Activated CD8-positive, alpha-beta memory T cell treated with anti-CD3 and anti-CD28 coated beads for 36 hours (primary cell): ENCODE data around the gene FAM221B. TPM values are rescaled to one million over a fixed set of nuclear protein-coding genes. Genes with fewer than 3 reads are reported as not detected.

Source experiments
- CTCF ChIA-PET: fragments of 350-600 bp; sonication (Branson Sonifier 250); formaldehyde crosslinking; loops from one replicate; lab custom pipeline; 2021; ENCODE audit warnings: antibody characterized with exemption; lab: Charles Lee
- POLR2A ChIA-PET: fragments of 350-600 bp; sonication (Branson Sonifier 250); formaldehyde crosslinking; loops from one replicate; lab custom pipeline; 2021; ENCODE audit warnings: antibody characterized with exemption; lab: Charles Lee
- total RNA-seq, 2 experiments: library from RNA; stranded (reverse); gene quantifications; one replicate each; pipeline ENCODE4 v1.2.3, GENCODE V29; 2021

The FAM221B gene
- total RNA-seq, 2 experiments from 2014 or later: not detected

DNA sequence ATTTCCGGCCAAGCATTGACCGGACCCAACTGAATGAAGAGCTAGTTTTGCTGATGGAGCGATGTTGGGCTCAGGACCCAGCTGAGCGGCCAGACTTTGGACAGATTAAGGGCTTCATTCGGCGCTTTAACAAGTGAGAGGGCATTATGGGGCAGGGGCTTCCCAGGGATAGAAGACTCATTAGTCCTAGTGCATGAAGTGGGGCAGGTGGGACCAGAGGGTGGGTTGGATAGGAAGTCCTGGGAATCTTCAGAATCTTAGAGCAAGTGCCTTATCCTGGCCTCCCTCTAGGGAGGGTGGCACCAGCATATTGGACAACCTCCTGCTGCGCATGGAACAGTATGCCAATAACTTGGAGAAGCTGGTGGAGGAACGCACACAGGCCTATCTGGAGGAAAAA, 22.4 kb downstream of the FAM221B start:
- POLR2A ChIA-PET: no interaction called here
- CTCF ChIA-PET: interaction anchor here (0.9 to 1.7 kb wide), 2 partner anchors 16 to 50 kb away, joined by 3 to 5 read pairs; no protein-coding TSS in a partner anchor

DNA sequence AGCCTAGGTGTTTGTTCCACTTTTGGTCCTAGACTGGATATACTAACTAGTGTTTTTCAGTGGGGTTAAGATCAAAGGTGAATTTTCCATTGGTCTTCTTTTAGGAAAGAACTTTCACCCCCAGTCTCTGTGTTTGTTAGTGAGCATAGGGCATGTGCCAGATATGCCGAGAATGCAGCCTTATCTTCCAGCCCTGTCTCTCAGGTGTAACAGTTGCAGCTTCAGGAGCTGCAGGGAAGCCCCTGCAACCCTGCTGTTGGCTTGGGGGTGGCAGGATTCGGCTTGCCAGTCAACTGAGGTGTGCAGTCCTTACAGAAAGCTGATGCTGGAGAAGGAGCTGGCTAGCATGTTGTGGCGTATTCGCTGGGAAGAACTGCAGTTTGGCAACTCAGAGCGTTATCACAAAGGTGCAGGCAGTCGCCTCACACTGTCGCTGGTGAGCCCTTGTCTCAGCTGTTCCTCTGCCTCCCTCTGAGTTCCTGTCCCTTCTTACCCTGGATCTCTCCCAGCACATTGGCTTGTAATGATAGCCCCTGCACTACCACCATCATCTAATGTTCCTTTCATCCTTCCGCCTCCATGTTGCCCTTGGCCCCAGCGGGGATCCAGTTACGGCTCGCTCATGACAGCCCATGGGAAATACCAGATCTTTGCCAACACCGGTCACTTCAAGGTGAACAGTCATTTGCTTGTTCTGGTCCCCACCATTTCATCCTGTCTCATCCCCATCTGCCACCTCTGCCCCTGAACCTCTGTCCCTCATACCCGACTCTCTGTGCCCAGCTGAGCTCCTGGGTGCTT, 27.0 kb downstream of the FAM221B start:
- POLR2A ChIA-PET: no interaction called here
- CTCF ChIA-PET: no interaction called here

DNA sequence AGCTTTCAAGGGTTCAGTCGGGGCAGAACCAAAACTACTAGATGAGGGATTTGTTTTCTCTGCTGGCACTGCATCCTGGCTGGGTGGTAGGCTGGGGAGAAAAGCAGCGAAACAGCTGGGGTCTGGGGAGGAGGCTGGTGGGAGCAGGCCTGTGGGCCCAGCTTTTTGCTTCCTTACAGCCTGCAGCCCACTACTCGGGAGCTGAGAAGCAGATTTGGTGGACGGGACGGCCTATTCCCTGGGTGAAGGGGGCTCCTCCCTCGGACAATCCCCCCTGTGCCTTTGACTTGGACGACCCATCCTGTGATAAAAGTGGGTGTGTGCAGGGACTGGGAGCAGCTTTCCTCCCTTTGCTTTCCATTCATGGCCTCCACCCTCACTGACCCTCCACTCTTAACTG, 28.0 kb downstream of the FAM221B start:
- ChIA-PET CTCF (interaction anchor here (1.3 kb wide), 1 partner anchor 142 kb away, joined by 3 read pairs; the partner anchor contains the start of gene CCDC107), POLR2A (no interaction called here)

DNA sequence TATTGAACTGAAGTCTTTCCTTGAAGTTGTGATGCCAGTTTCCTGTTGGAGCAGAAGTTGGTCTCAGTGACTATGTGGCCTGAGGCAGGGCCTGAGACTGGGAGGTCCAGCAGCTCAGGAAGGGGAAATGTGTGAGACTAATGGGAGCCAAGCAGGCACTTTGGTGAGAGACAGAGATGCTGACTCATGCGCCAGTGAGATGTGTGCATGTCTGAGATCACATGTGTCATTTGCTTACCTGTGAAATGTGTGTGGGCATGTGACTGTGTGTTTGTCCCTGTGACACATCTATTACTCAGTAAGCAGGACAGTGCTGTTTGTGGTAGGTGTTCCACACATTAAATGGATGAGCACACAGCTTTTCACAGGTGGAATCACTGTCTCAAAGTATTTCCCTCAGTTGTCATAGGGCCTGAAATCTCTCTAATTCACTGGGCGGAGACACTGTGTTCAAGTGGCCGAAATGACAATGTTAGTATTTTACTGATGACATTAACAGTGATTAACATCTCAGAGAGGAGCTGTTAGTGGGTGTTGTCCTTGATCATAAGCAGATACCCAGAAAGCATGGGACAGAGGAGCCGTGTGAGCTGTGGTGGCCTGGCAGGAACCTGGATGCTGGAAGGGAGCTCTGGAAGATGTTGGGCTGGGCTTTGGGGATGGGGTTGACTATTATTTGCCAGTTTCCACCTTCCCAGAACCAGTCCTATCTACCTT, 29.7 kb downstream of the FAM221B start:
- CTCF ChIA-PET: interaction anchor here (1.2 to 1.8 kb wide), 3 partner anchors 8 to 28 kb away, joined by 4 to 7 read pairs (median 5); partner anchors contain the start of gene SPAG8
- POLR2A ChIA-PET: interaction anchor here (1.2 kb wide), 1 partner anchor 16 kb away, joined by 3 read pairs; the partner anchor contains the start of gene HINT2

DNA sequence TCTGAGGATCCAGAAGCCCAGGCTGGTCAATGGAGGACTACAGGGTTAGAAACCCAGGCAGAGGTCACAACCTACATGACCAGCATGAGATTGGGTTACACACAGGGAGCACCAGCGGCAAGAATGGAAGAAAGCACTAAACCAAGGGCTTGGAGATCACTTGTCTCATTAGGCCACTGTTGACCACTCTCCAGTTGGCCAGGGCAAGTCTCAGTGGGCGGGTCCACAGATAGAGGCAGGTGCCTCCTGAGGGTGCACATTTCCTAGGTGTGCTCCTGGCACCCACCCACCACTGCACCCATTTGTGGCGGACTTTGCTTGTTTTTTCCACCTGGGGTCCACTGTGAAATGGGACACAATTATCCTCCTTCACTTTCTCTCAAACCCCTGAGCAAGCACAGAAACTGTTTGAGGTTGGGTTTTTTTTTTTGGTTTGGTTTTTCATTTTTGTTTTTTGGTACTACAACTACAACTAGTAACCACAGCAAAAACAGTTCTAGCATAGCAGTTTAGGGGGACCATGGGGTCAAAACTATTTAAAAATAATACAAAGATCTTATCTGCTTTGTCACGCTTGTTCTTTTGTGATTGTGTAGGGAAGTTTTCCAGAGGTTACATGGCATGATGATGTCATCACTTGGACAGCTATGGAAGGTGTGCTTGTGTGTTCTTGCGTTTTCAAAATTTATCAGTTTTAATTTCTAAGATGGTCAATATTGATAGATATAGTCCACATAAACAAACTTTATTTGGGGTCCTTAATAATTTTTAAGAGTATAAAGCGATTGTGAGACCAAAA, 31.0 kb downstream of the FAM221B start:
- ChIA-PET CTCF (interaction anchor here (0.8 to 1.8 kb wide), 2 partner anchors 14 to 29 kb away, joined by 3 to 5 read pairs; partner anchors contain the start of gene SPAG8), POLR2A (interaction anchor here (0.5 to 0.6 kb wide), 3 partner anchors 31 to 122 kb away, joined by 3 read pairs; partner anchors contain the start of genes FAM221B and TMEM8B)

DNA sequence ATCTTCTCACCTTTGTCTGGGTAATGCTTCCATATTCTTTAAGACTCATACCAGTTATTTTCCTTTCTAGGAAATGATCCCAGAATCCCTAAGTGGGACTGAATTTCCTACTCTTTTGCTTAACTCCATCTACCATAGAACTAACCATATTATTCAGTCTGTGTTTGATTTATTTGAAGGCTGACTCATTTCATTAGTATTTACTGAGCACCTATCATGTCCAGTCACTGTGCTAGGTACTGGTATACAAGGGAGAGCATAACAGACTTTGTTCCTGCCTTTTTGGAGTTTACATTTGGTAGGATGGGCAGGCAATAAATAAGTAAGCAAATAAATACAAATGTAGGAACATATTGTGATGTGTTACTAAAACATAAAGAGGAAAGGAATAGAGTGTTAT, 32.8 kb downstream of the FAM221B start:
- ChIA-PET POLR2A (no interaction called here), CTCF (interaction anchor here (1.9 kb wide), 1 partner anchor 87 kb away, joined by 4 read pairs; no protein-coding TSS in a partner anchor)

DNA sequence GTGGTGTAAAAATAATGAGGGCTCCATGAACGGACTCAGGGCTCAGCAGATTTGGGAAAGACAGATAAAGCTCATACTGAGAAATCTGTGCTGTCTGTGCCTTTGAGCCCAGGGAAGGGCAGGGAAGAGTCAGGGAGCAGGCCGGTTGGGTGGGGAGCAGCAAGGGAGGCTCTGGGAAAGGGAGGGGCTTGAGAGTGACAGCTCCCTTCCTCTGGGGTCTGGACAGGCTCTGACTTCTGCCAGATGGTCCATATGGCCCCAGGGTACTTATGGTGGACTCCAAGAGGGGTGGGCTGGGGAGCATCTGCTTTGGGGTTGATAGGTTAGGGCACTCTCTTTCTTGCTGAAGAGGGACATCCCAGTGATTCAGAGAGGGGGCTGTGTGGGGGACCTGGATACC, 35.1 kb downstream of the FAM221B start:
- ChIA-PET CTCF (no interaction called here), POLR2A (no interaction called here)

DNA sequence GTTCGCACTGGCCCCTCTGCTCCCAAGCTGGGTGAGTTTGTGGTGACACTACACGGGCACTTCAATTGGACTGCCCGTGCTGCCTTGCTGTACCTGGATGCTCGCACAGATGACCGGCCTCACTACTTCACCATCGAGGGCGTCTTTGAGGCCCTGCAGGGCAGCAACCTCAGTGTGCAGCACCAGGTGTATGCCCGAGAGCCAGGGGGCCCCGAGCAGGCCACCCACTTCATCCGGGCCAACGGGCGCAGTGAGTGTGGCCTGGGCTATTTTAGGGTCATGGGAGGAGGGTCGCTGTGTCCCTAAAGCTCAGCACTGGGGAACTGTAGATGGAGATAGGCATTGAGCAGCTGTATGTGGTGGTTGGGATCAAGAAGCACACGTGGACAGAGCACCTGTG, 35.7 kb downstream of the FAM221B start:
- ChIA-PET POLR2A (no interaction called here), CTCF (no interaction called here)

DNA sequence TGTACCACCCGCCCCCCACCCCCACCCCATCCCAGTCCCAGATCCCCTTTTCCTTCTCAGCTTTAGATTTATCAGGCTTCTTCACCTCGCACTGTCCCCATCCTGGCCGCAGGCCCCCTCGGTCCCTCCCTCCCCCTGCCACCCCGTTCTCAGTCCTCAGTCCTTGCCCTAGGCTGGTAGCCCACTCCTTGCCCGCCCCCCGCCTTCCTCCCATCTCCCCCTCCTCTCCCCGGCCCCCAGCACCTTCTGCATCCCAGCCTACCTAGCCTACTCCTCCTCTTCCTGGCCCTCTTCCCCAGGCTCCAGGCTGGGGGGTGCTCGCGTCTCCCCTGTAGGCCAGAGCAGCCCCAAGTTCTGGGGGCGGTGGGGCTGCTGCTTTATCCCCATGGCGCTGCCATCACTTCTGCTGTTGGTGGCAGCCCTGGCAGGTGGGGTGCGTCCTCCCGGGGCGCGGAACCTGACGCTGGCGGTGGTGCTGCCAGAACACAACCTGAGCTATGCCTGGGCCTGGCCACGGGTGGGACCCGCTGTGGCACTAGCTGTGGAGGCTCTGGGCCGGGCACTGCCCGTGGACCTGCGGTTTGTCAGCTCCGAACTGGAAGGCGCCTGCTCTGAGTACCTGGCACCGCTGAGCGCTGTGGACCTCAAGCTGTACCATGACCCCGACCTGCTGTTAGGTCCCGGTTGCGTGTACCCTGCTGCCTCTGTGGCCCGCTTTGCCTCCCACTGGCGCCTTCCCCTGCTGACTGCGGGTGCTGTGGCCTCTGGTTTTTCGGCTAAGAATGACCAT, 36.3 kb downstream of the FAM221B start:
- POLR2A ChIA-PET: no interaction called here
- CTCF ChIA-PET: no interaction called here

DNA sequence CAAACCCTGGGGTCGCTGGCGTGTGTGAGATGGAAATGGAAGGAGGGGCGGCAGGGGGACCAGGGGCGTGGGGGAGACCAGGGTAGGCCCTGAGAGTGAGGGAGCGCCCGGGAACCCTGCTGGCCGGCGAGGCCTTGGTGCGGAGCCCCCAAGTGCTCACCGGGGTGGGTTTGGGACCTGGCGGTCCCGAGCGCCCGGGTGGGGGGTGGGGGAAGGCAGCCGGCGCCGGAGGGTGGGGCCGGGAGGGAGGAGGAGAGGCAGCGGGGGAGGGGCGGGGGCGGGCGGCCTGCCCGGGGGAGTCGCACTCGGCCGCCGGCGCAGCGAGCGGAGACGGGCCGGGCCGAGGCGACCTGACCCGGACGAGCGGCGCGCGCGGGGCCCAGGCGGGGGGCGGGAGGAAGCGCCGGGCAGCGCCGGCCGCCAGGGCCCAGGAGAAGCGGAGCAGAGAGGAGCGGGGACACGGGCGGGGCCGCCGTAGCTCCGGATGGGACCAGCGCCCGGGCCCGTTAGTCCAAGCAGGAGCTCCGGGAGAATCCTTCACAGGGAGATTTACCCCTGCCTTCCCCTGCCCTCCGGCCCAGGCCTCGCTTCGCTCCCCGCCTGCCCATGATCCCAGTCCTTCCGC, 37.1 kb downstream of the FAM221B start, which contains the start of gene NPR2:
Gene NPR2, plus strand, starts transcription at position 295 of the 625 bp plus-strand sequence. CDS start 818 bp downstream, outside the sequence.
- CTCF ChIA-PET: no interaction called here
- POLR2A ChIA-PET: no interaction called here

DNA sequence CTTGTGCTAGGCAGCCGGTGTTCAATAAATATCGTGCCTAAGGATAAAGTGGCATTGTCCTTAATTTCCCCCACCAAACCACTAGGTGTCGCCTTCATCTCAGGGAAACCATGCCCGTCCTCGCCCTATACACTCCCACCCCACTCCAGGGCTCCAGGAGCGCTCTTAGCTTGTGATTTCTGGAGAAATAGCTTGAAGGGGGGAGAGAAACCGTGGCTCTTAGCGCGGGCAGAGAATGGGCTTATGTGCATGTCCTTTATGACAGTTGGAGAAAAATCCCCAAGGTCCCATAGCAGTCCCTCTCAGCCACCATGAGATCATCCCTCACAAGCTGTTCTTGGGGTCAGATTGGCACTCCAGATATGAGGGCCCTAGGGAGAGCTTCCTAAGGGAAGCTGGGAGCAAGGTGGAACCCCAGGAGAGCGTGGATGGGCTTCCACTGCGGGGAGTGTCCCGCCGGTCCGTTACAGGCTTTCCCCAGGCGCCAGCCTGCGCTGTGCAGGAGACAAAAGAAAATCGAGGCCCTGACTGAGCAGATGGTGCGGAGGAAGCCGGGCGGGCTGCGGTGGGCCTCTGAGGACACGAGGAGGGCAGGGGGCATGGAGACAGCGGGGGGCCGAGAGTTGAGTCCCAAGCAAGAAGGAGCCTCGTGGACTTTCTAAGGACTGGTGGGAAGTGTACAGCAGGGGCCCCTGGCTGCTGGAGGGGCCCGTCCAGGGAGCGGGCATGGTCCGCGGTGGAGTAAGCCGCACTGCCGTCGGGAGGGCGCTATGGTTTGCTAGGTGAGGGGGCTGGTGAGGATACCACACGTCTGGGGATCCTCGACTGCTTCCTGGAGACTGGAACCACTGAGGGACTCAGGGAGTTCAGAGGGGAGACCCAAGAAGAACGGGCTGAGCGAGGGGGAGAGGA, 37.9 kb downstream of the FAM221B start:
- CTCF ChIA-PET: interaction anchor here (0.5 to 2.9 kb wide), 26 partner anchors 8 to 161 kb away, joined by 3 to 17 read pairs (median 3); partner anchors contain the start of genes FAM221B and TMEM8B
- POLR2A ChIA-PET: interaction anchor here (0.6 kb wide), 1 partner anchor 42 kb away, joined by 3 read pairs; the partner anchor contains the start of genes GBA2 and RGP1

DNA sequence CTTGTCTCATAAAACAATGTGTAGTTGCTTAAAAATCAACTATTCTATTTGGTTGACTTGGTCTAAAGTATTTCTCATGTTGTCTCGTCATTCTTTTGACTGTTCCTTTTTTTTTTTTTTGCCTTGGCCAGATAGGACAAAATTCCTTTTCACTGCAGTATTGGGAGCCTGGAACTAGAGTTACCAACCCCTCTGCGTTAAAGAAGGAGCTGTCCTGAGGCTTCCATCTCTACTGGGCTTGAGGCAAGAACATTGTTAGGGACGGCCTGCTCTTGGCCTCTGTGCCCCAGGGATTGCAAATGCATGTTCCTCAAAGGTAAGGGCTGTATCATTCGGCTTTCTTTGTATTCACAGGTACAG, 38.5 kb downstream of the FAM221B start:
- ChIA-PET POLR2A (interaction anchor here (0.6 kb wide), 1 partner anchor 41 kb away, joined by 3 read pairs; the partner anchor contains the start of genes GBA2 and RGP1), CTCF (interaction anchor here (0.5 to 2.9 kb wide), 25 partner anchors 9 to 160 kb away, joined by 3 to 17 read pairs (median 3); partner anchors contain the start of genes FAM221B and TMEM8B)

DNA sequence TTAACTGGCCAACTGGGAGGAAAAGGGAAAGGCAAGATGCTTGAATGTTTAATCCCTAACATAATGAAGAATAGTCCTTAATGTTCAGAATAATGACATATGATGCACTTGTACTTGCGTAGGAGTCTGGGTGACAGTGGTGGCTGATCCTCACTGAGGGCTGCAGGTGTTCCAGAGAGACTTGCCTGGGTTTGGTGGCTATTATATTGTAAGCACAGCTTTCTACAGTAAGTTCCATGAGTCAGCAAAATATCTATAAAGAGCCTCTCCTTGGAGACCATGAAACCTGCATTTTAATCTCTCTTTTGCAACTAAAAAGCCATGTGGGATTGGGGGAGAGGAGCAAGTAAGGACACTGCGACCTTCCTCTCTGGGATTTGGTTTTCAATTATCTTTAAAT, 39.0 kb downstream of the FAM221B start:
- ChIA-PET CTCF (interaction anchor here (0.6 to 2.9 kb wide), 23 partner anchors 9 to 810 kb away, joined by 3 to 17 read pairs (median 3); partner anchors contain the start of genes FAM221B and TMEM8B), POLR2A (no interaction called here)

DNA sequence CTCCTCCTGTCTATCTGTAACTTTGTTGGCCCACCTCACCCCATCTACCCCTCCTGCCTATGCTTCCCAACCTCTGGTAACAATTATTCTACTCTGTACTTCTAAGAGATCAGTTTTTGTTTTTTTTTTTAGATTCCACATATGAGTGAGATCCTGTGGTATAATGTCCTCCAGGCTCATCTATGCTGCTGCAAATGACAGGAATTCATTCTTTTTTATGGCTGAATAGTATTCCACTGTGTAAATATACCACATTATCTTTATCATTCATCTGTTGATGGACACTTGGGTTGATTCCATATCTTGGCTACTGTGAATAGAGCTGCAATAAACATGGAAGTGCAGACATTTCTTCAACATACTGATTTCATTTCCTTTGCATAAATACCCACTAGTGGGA, 45.1 kb downstream of the FAM221B start:
- CTCF ChIA-PET: no interaction called here
- POLR2A ChIA-PET: no interaction called here

DNA sequence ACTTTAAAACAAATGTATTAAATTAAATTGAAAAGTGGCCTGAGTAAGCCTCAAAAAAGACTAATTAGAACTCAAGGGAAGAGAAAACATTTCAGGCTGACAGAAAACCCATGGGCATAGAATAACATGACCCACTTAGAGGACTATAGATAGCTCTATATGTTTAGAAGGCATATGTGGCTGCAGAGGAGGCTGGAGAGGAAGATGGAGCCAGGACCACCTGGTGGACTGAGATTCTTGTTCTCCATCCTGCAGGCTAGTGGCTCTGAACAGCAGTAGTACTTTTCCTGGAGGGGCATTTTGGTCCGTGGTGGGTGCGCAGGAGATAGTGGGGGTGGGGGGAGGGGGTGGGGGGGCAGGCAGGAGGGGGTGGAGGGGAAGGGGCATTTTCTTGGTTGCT, 47.5 kb downstream of the FAM221B start:
- ChIA-PET POLR2A (no interaction called here), CTCF (no interaction called here)

DNA sequence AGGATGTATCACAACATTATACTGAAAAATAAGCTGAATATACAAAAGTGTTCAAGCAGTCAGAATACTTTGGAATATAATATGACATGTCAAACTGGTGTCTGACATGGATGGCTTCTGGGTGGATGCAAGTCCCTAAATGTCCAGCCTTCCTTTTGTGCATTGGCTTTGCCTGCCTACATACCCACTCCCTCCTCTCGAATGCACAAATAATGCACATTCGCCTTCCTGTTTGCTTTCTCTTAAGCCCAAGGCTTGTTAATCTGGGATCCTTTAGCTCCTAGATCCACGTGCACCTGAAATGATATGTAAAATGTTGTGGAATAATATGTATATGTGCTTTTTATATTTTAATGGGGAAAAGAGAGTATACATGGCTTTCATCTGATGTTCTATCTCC, 50.0 kb downstream of the FAM221B start:
- CTCF ChIA-PET: interaction anchor here (0.9 to 3.6 kb wide), 3 partner anchors 12 to 120 kb away, joined by 3 to 8 read pairs (median 4); no protein-coding TSS in a partner anchor
- POLR2A ChIA-PET: no interaction called here
